K562 (cell line): ENCODE results near the gene BPIFB6. TPM values are rescaled to one million over a fixed set of nuclear protein-coding genes. Genes with fewer than 3 reads are reported as not detected.

ENCODE experiments used
- ATAC-seq: fragments of 200-7000 bp; cut with Tn5 transposase; 3 replicates; pipeline ENCODE4 v1.9.1; 2020; ENCODE audit warnings: moderate library complexity
- BruUV-seq: library from RNA; stranded (reverse); fragments of 400-500 nt; replicated peaks from 2 replicates; lab custom pipeline; 2021; lab: Mats Ljungman, UMichigan
- CTCF ChIA-PET: fragments of 300-600 bp; formaldehyde crosslinking; extraction: SDS; loops from one replicate; lab custom pipeline; 2021; ENCODE audit warnings: low intra/inter-chr PET ratio; lab: Yijun Ruan, JAX
- POLR2A ChIA-PET: fragments of 300-600, 350-650 bp; sonication (Branson Sonifier 250); formaldehyde crosslinking; extraction: SDS; loops from one replicate; lab custom pipeline; 2021; ENCODE audit warnings: antibody characterized with exemption, inconsistent platforms; lab: Yijun Ruan, JAX
- DNase-seq, 4 experiments: peaks; one replicate each; pipeline versions ENCODE4 v3.0.0 to v3.0.0-alpha.2; 2011 to 2018; ENCODE audit warnings: low spot score in 3 of 4, mixed read lengths in 3 of 4; ENCODE audit errors: extremely low read depth in 1 of 4
- FAIRE-seq: peaks from 2 replicates; lab custom pipeline; 2011; peaks lifted over from hg19 to GRCh38; lab: Jason Lieb, UNC
- H2AFZ ChIP-seq: 2 replicates; pipeline ENCODE4 v1.6.0; 2011; ENCODE audit warnings: low read depth, low read length, control low read depth, inconsistent platforms
- H3K27ac ChIP-seq: fragments of 200-600 bp; 3 replicates; pipeline ENCODE4 v1.8.0; 2011; ENCODE audit warnings: low read depth, mild to moderate bottlenecking, control low read depth, inconsistent platforms, low read length, moderate library complexity, mixed read lengths; ENCODE audit errors: extremely low read depth
- H3K27me3 ChIP-seq, 2 experiments: fragments of 300-600 bp in 1 of 2; 2 replicates in 1 of 2; 3 replicates in 1 of 2; pipeline versions ENCODE4 v1.6.0 to v1.8.0; 2011; ENCODE audit warnings: inconsistent platforms in 2 of 2, low read length in 2 of 2, mild to moderate bottlenecking in 1 of 2, mixed read lengths in 1 of 2, moderate library complexity in 1 of 2; ENCODE audit not compliant: control insufficient read depth in 2 of 2, insufficient read depth in 2 of 2
- H3K36me3 ChIP-seq: fragments of 300-600 bp; 3 replicates; pipeline ENCODE4 v1.8.0; 2011; ENCODE audit warnings: mild to moderate bottlenecking, low read length, inconsistent platforms; ENCODE audit not compliant: control insufficient read depth, insufficient read depth
- H3K4me1 ChIP-seq, 2 experiments: fragments of 200-600 bp in 1 of 2; replicated peaks in 1 of 2; 2 replicates in 1 of 2; 3 replicates in 1 of 2; pipeline versions ENCODE4 v1.5.1 to v1.8.0; 2011; ENCODE audit warnings: inconsistent platforms in 2 of 2, low read length in 2 of 2, mild to moderate bottlenecking in 1 of 2, mixed read lengths in 1 of 2, moderate library complexity in 1 of 2; ENCODE audit not compliant: control insufficient read depth in 2 of 2, insufficient read depth in 2 of 2
- H3K4me2 ChIP-seq: 2 replicates; pipeline ENCODE4 v1.6.1; 2011; ENCODE audit warnings: low read length, control low read depth, inconsistent platforms, mixed read lengths; ENCODE audit not compliant: insufficient read depth
- H3K4me3 ChIP-seq: fragments of 200-600 bp; sonication (generic), shearing (Covaris generic); 2 replicates; pipeline ENCODE4 v1.5.1; 2016; ENCODE audit warnings: control low read depth, inconsistent platforms
- H3K79me2 ChIP-seq: fragments of 200-600 bp; 3 replicates; pipeline ENCODE4 v1.8.0; 2011; ENCODE audit warnings: low read length, inconsistent platforms; ENCODE audit not compliant: control insufficient read depth, insufficient read depth
- H3K9ac ChIP-seq, 2 experiments: 2 replicates each; pipeline versions ENCODE4 v1.6.0 to v1.6.1; 2011; ENCODE audit warnings: low read depth in 2 of 2, low read length in 2 of 2, control low read depth in 1 of 2, inconsistent platforms in 1 of 2, mild to moderate bottlenecking in 1 of 2, mixed read lengths in 1 of 2; ENCODE audit not compliant: insufficient read depth in 1 of 2
- H3K9me1 ChIP-seq: one replicate; pipeline ENCODE4 v1.6.0; 2011; ENCODE audit warnings: inconsistent platforms, mild to moderate bottlenecking, low read length, moderate library complexity; ENCODE audit not compliant: control insufficient read depth, insufficient read depth
- H3K9me3 ChIP-seq: replicated peaks from 2 replicates; pipeline ENCODE4 v1.5.1; 2011; ENCODE audit warnings: low read depth, low read length, inconsistent platforms; ENCODE audit not compliant: control insufficient read depth, insufficient read depth
- H4K20me1 ChIP-seq: replicated peaks from 2 replicates; pipeline ENCODE4 v1.6.1; 2011; ENCODE audit warnings: low read length, inconsistent platforms, mixed read lengths; ENCODE audit not compliant: control insufficient read depth, insufficient read depth
- BRD4 ChIP-seq: fragments of 200-600 bp; sonication (generic); IDR thresholded peaks from 2 replicates; pipeline ENCODE4 v1.6.1; 2017; ENCODE audit warnings: inconsistent platforms
- KAT2B ChIP-seq: IDR thresholded peaks from one replicate; pipeline ENCODE4 v1.6.1; 2012; ENCODE audit warnings: low read depth, mild to moderate bottlenecking, control low read depth, inconsistent platforms, low read length, moderate library complexity
- PHF20 ChIP-seq: fragments of 450-650 bp; IDR thresholded peaks from 2 replicates; pipeline ENCODE4 v1.6.1; 2018; ENCODE audit not compliant: partially characterized antibody
- RBM15 ChIP-seq: fragments of 200-400 bp; formaldehyde crosslinking; IDR thresholded peaks from 2 replicates; pipeline ENCODE4 v1.6.1; 2018; ENCODE audit warnings: mild to moderate bottlenecking, low read length, moderate library complexity; ENCODE audit not compliant: insufficient read depth
- SMAD1 ChIP-seq: fragments of 150-350 bp; IDR thresholded peaks from 2 replicates; pipeline ENCODE4 v1.6.1; 2014; ENCODE audit warnings: low read length, low read depth; ENCODE audit not compliant: partially characterized antibody
- ZNF41 ChIP-seq: fragments of 250-450 bp; sonication (Bioruptor Pico); conservative IDR thresholded peaks from 2 replicates; pipeline ENCODE4 v1.4.0; 2020; ENCODE audit warnings: mild to moderate bottlenecking
- ZNF668 ChIP-seq: fragments of 250-450 bp; sonication (Bioruptor Pico); IDR thresholded peaks from 2 replicates; pipeline ENCODE4 v1.8.0; 2022; ENCODE audit warnings: mild to moderate bottlenecking, inconsistent platforms
- WGBS: fragments of 100-300 bp; shearing (Covaris generic); methylation state at CpG from one replicate; pipeline ENCODE4 v1.1.6; 2016; ENCODE audit warnings: low coverage, mixed read lengths; ENCODE audit not compliant: insufficient coverage; ENCODE audit errors: missing lambda C conversion rate; 5-methylcytosine and 5-hydroxymethylcytosine counted together
- in situ Hi-C: fragments of 300-500 bp; cut with MboI; formaldehyde crosslinking; loops from 4 replicates; pipeline ENCODE4 v1.15.0; 2018; ENCODE audit warnings: inconsistent platforms, mixed read lengths
- intact Hi-C: fragments of 100-400 bp; cut with micrococcal nuclease; formaldehyde crosslinking; loops from 2 replicates; pipeline ENCODE4 v1.14.2; 2022
- polyA plus RNA-seq, 8 experiments: library from polyadenylated mRNA; depleted of rRNA in 4 of 8; stranded (reverse) in 5 of 8; unstranded in 3 of 8; fragments of >200 nt; fragmentation: Nextera tagmentation in 2 of 8; fragmentation: Illumina TruSeq in 1 of 8; extraction: Ambion mirVana in 2 of 8; extraction: Trizol in 1 of 8; gene quantifications; 2 replicates each; pipeline versions ENCODE4 v1.2.1 to v1.2.3, GENCODE V29; 2011 to 2014; ENCODE audit warnings: inconsistent platforms in 1 of 8, missing spikeins in 1 of 8
- total RNA-seq, 7 experiments: library from RNA; depleted of rRNA in 6 of 7; stranded (reverse); fragments of >200 nt in 6 of 7; fragmentation: Illumina TruSeq in 2 of 7; extraction: Trizol in 2 of 7; gene quantifications; 2 replicates each; pipeline versions ENCODE4 v1.2.1 to v1.2.3, GENCODE V29; 2011 to 2021; ENCODE audit warnings: low replicate concordance in 1 of 7
- TF ChIP-seq, protein P1 (sequence below): fragments of 150-350 bp; IDR thresholded peaks from 2 replicates; pipeline ENCODE4 v1.6.1; 2014; ENCODE audit warnings: low read depth, mild to moderate bottlenecking, low read length, borderline replicate concordance
- TF ChIP-seq, protein P2 (sequence below): fragments of 250-450 bp; sonication (Bioruptor Pico); IDR thresholded peaks from 2 replicates; pipeline ENCODE4 v1.5.1; 2021; ENCODE audit warnings: mild to moderate bottlenecking
- TF ChIP-seq, protein P3 (sequence below): fragments of 450-650 bp; formaldehyde crosslinking; IDR thresholded peaks from 2 replicates; pipeline ENCODE4 v1.4.0; 2020; ENCODE audit warnings: mild to moderate bottlenecking, moderate library complexity

Gene BPIFB6
- total and polyA plus RNA-seq, 9 of the 15 experiments (the other 6 are each of a cell fraction or from before 2014, with no cell fraction given): not detected

DNA sequence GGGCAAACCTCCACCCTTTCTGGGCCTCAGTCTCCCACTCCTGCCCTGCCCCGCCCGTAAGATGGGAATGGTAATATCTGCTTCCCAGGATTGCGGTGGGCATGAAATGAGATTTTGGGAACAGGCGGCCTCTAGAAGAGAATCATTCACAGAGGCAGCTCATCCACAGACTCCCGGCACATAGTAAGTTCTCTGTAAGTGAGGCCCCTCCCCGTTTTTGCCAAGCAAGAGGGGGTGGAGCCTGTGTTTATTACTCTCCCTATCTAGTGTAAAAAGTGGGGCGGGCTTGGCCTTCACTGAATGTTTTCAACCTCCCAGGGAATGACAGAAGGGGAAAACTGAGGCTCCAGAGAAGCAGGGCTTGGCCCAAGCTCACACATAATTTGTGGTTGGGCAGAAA, 47.3 kb upstream of the BPIFB6 start (continued):
- TF ChIP-seq, protein P1, sequence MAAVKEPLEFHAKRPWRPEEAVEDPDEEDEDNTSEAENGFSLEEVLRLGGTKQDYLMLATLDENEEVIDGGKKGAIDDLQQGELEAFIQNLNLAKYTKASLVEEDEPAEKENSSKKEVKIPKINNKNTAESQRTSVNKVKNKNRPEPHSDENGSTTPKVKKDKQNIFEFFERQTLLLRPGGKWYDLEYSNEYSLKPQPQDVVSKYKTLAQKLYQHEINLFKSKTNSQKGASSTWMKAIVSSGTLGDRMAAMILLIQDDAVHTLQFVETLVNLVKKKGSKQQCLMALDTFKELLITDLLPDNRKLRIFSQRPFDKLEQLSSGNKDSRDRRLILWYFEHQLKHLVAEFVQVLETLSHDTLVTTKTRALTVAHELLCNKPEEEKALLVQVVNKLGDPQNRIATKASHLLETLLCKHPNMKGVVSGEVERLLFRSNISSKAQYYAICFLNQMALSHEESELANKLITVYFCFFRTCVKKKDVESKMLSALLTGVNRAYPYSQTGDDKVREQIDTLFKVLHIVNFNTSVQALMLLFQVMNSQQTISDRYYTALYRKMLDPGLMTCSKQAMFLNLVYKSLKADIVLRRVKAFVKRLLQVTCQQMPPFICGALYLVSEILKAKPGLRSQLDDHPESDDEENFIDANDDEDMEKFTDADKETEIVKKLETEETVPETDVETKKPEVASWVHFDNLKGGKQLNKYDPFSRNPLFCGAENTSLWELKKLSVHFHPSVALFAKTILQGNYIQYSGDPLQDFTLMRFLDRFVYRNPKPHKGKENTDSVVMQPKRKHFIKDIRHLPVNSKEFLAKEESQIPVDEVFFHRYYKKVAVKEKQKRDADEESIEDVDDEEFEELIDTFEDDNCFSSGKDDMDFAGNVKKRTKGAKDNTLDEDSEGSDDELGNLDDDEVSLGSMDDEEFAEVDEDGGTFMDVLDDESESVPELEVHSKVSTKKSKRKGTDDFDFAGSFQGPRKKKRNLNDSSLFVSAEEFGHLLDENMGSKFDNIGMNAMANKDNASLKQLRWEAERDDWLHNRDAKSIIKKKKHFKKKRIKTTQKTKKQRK: no peak
- TF ChIP-seq, protein P2, sequence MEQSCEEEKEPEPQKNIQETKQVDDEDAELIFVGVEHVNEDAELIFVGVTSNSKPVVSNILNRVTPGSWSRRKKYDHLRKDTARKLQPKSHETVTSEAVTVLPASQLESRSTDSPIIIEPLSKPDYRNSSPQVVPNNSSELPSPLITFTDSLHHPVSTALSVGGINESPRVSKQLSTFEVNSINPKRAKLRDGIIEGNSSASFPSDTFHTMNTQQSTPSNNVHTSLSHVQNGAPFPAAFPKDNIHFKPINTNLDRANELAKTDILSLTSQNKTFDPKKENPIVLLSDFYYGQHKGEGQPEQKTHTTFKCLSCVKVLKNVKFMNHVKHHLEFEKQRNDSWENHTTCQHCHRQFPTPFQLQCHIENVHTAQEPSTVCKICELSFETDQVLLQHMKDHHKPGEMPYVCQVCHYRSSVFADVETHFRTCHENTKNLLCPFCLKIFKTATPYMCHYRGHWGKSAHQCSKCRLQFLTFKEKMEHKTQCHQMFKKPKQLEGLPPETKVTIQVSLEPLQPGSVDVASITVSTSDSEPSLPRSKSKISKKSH (CRISPR knock-in tag): no peak

DNA sequence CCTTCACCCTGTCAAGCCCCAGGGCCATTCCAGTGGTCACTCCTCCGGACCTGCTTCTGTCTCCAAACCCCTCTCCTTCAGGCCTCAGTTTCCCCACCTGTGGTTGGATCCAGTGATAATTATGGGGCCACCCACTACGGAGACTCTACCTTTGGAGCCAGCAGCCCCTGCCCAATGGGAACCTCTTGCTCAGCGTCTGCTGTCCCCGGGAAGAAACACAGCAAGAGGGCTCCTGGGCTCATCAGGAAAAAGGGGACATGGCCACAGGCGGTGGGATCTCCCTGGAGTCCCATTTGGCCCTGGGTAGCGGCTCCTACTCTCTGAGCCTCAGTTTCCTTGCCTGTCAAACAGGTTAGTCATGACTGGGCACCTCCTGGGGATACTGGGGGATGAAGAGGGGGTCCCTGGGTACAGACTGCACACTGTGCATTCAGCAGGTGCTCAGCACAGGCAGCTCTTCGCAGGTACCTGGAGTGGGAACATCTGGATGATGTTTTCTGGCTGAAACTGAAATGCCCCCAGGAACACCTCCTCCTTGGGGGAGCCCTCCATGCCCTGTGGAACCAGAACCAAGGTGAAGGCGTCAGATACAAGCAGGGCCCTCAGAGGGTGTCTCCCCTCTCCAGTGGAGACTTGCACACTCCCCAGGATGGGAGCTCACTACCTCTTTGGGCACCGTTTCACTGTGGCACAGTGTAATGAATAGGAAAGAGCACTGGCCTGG, 46.7 kb upstream of the BPIFB6 start:
- BruUV-seq: no TSS peak
- no peak for DNase-seq
- H3K9ac ChIP-seq: no peak overlapping the region
- no peaks in the 10 kb centered on the region for H3K9me3 ChIP-seq
- H3K4me3 ChIP-seq: no peak overlapping the region
- H4K20me1 ChIP-seq: 0 out of 2 replicates have a peak, but pooled peaks cover 11% of the 10 kb centered on the region
- H3K27ac ChIP-seq: no peak overlapping the region
- no peaks in the 10 kb centered on the region for H3K36me3 ChIP-seq
- intact Hi-C loops: no loop called here
- no peak overlapping the region for H2AFZ ChIP-seq
- no peak overlapping the region for H3K4me2 ChIP-seq
- ChIA-PET POLR2A (interaction anchor here (0.5 to 0.8 kb wide), 2 partner anchors 11 to 13 kb away, joined by 3 to 5 read pairs; no protein-coding TSS in a partner anchor), CTCF (no interaction called here)
- ATAC-seq: no peak
- H3K4me1 ChIP-seq: no peaks in the 10 kb centered on the region; a peak in 1 of 5 replicates
- no peaks in the 10 kb centered on the region for H3K9me1 ChIP-seq
- in situ Hi-C loops: no loop called here
- FAIRE-seq: no peak
- 5% methylated on average over 9 of the region's 9 CpGs for WGBS
- TF ChIP-seq RBM15 (no peak), ZNF41 (CRISPR knock-in tag) (no peak), PHF20 (no peak), KAT2B (no peak), SMAD1 (no peak), ZNF668 (CRISPR knock-in tag) (no peak), BRD4 (no peak)
- TF ChIP-seq, protein P3, sequence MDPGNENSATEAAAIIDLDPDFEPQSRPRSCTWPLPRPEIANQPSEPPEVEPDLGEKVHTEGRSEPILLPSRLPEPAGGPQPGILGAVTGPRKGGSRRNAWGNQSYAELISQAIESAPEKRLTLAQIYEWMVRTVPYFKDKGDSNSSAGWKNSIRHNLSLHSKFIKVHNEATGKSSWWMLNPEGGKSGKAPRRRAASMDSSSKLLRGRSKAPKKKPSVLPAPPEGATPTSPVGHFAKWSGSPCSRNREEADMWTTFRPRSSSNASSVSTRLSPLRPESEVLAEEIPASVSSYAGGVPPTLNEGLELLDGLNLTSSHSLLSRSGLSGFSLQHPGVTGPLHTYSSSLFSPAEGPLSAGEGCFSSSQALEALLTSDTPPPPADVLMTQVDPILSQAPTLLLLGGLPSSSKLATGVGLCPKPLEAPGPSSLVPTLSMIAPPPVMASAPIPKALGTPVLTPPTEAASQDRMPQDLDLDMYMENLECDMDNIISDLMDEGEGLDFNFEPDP (CRISPR knock-in tag): no peak
- H3K27me3 ChIP-seq: peaks cover 9 to 43% of the 10 kb centered on the region in 2 experiments; a peak in 4 of 5 replicates
- no peaks in the 10 kb centered on the region for H3K79me2 ChIP-seq
